H54 (cell line): ENCODE data around the gene CD69.
"Not testable (repeated sequence)": the region's sequence is repeated elsewhere in the genome, so short reads cannot be mapped to it uniquely, and the experiment has no call there.

Source experiments
- DNase-seq: peaks from one replicate; pipeline ENCODE4 v3.0.0; 2011; ENCODE audit warnings: low spot score, mixed read lengths; ENCODE audit not compliant: insufficient read length
- FAIRE-seq: peaks from 3 replicates; lab custom pipeline; 2011; peaks lifted over from hg19 to GRCh38; lab: Jason Lieb, UNC
- POLR2A ChIP-seq: IDR thresholded peaks from 2 replicates; pipeline ENCODE4 v1.6.1; 2011; ENCODE audit warnings: low read depth, mild to moderate bottlenecking, low read length

The CD69 gene

GRCh38 chr12:9707864-9708808, 52.6 kb downstream of the CD69 start:
- DNase-seq: peak; percentile 14
- TF ChIP-seq POLR2A: no peak
- FAIRE-seq: peak; percentile 82

- TF ChIP-seq POLR2A: no peak
- DNase-seq (no peak), FAIRE-seq (no peak)
Observed at GRCh38 chr12:9707356-9707755, 53.3 kb downstream of the CD69 start.

GRCh38 chr12:9706086-9706685, 54.5 kb downstream of the CD69 start:
- no peak for DNase-seq
- no peak for TF ChIP-seq POLR2A
- no peak for FAIRE-seq

- FAIRE-seq, DNase-seq: not testable (repeated sequence)
Observed at GRCh38 chr12:9704561-9704960, 56.1 kb downstream of the CD69 start.
